HG02623 (cell line): Measurements from ENCODE around the gene IGDCC3.
"Not testable (repeated sequence)": the region's sequence is repeated elsewhere in the genome, so short reads cannot be mapped to it uniquely, and the experiment has no call there.

Source experiments
- ATAC-seq: cut with Tn5 transposase; IDR thresholded peaks from one replicate; pipeline ENCODE4 v1.9.1; 2021; ENCODE audit warnings: moderate library complexity; ENCODE audit not compliant: unreplicated experiment

IGDCC3 gene

GRCh38 chr15:65371976-65372786, 5.6 kb downstream of the IGDCC3 start:
- ATAC-seq: no peak

- ATAC-seq: no peak
Observed at GRCh38 chr15:65370885-65371284, 6.9 kb downstream of the IGDCC3 start.

DNA sequence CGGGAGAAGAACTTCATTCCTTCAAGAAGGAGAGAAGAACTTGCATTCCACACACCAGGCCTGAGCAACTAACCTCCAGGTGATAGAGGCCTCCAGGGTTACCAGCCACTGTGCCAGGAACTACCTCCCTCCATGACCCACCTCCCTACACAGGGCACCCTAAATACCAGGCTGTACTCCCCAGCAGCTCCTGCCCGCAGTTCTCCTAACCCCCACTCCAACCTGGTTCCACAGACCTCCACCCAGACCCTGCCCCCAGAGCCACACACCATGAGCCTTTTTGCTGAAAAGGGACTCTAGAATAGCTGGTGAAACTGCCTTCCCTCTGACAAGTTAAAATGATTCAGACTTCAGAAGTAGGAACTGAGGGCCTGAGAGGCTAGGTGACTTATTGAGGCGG, 8.2 kb downstream of the IGDCC3 start:
- ATAC-seq: no peak

- no peak for ATAC-seq
Observed at GRCh38 chr15:65369212-65369547, 8.6 kb downstream of the IGDCC3 start.

GRCh38 chr15:65368302-65369211, 9.2 kb downstream of the IGDCC3 start:
- ATAC-seq: no peak

DNA sequence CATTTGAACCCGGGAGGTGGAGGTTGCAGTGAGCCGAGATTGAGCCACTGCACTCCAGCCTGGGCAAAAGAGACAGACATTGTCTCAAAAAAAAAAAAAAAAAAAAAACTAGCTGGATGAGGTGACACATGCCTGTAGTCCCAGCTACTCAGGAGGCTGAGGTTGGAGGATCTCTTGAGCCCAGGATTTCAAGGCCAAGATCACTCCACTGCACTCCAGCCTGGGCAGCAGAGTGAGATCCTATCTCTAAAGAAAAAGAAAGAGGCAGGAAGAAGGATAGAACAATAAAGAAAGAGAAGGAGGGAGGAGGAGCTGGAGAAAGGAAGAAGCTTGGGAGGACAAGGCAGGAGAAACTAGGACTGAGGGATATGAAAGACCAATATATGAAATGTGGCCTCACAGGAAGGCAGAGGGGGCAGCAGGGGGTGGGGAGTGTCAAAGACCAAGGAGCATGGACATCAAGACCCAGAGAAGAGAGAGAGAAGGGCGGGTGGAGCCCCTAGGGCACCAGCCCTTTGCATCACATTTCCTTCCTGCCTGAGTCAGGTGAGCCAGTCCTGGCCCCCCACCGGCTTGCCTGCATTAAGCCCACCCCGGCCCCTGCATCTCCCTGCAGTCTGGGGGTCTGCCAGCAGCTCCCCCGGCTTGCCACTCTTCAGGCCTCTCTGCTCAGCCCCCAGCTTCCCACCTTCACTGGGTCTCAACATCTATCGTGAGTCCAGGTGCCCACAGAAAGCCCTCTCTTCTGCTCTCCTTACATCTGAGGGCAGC, 11.5 kb downstream of the IGDCC3 start:
- no peak for ATAC-seq

DNA sequence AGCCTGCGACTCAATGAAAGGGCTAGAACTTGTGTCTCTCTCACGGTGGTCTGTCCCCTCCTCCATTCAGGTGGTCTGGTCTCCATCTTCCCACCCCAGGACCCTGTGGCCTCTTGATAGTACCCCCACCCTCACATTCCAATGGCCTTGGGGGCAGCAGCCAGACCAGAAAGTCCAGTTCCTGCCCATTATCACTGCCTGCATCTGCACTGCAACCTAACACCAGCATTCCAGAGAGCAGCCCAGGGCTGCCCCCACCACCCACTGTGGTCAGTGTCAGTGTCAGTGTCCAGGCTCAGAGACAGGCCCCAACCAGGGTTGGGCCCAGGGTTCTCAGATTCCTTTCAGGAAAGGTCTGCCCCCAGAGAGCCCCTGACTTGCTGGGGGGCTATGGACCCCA, 12.6 kb downstream of the IGDCC3 start:
- ATAC-seq: no peak

DNA sequence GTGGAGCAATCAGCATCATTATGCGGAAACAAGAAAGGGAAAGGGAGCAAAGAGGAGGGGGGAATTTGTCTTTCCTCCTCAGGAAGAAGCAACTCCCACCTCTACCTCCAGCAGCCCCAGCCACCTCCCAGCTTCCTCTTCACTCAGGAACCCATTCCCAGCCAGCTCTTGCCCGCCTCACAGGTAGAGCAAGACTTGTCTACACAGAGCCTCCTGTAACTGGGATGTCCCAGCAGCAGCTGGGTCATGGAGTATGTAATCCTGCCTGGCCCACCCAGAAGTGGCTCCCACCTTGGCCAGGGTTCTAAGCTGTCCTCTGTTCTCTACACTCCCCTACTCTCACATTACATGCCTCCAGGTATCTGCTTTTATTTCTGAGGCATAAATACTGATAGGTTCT, 14.0 kb downstream of the IGDCC3 start:
- no peak for ATAC-seq

- ATAC-seq: no peak
Observed at GRCh38 chr15:65363306-65363705, 14.5 kb downstream of the IGDCC3 start.

GRCh38 chr15:65362491-65362890, 15.3 kb downstream of the IGDCC3 start:
- ATAC-seq: no peak

DNA sequence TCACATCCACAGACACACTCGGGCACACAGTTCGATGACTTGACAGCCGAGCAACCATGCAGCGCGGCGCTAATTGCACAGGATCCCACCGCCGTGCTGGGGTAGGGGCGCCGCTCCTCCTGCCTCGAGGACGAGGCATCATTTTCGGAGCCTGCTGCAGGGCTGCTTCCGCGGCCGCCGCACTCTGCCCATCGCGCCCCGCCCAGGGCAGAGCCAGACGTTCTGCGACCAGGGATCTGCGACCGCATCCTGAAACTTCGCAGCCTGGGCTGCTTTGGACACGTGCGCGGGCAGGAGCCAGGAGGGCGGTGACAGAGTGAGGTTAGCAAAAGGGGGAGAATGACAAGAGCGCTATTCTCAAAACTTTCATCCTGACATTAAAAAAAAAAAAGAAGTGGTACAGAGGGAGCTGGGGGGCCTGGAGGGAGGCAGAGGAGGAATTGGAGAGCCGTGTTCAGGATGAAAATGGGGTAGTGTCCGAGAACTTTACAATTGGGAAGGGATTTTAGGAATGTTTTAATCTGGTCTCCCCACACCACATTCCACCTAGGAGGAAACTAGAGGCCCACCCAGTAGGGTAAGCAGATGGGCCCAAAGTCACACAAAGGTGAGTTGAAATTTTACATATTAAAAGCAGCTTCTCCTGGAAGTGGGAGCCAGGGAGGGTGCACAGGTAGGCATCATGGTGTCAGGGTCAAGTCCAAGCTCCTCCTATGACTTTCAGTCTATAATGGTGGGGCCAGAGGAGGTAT, 15.9 kb downstream of the IGDCC3 start:
- ATAC-seq: no peak

- no peak for ATAC-seq
Observed at GRCh38 chr15:65360506-65360905, 17.3 kb downstream of the IGDCC3 start.

DNA sequence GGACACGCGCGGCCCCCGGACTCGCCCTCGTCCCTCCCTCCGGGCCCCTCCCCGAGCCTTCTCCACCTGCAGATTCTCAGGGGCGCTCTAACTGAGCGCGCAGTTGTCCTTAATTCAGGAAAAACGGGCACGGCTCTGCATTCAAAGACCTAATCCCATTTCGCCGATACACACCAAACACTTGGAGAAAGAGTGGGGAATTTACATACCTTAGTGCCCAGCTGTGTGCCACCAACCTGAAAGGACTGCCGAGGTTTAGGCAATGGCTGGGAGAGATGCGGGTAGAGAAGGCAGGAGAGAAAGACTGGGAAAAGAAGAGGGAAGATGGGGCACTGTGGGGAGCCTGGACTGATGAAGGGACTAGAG, 21.8 kb downstream of the IGDCC3 start:
- no peak for ATAC-seq

- ATAC-seq: no peak
Observed at GRCh38 chr15:65355173-65355987, 22.4 kb downstream of the IGDCC3 start.

- no peak for ATAC-seq
Observed at GRCh38 chr15:65354835-65355172, 23.0 kb downstream of the IGDCC3 start.

- not testable (repeated sequence) for ATAC-seq
Observed at GRCh38 chr15:65351972-65352371, 25.8 kb downstream of the IGDCC3 start.

DNA sequence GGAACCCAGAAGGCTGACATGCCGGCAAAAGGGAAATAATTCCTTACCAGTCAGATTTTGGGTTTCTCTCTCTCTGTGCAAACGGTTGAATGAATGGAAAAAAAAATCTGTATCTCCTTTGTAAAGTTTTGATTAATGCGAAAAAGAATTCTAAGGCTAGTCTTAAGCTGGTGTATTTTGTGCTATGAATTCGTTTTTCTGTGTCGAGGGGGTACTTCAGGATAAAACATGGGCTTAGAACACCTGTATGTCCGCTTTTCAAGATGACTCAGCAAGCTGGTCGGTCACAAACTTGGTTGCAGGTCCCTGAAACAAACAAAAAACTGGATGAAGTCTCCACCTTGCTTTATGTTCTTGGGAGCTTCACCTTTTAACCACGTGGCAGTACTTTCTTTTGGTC, 28.5 kb downstream of the IGDCC3 start:
- ATAC-seq: no peak

DNA sequence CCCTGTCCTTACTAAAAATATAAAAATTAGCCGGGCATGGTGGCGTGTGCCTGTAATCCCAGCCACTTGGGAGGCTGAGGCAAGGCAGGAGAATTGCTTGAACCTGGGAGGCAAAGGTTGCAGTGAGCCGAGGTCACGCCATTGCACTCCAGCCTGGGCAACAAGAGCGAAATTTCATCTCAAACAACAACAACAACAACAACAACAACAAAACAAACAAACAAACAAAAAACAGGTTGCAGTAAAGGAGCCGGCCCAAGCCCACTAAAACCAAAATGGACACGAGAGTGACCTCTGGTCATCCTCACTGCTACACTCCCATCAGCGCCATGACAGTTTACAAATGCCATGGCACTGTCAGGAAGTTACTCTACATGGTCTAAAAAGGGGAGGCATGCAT, 30.0 kb downstream of the IGDCC3 start:
- not testable (repeated sequence) for ATAC-seq

GRCh38 chr15:65346856-65347598, 30.8 kb downstream of the IGDCC3 start:
- no peak for ATAC-seq
